HepG2 (cell line): ENCODE measurements around the gene TMEM158. TPM values are rescaled to one million over a fixed set of nuclear protein-coding genes. Genes with fewer than 3 reads are reported as not detected.

Experiments
- EP300 ChIP-seq, 3 experiments: sonication (generic) in 1 of 3; formaldehyde crosslinking in 1 of 3; IDR thresholded peaks; 2 replicates each; pipeline versions ENCODE4 v1.5.1 to v1.6.1; 2011 to 2020; ENCODE audit warnings: low read depth in 2 of 3, low read length in 2 of 3, borderline replicate concordance in 1 of 3, improper control_type of control experiment in 1 of 3, mild to moderate bottlenecking in 1 of 3, missing genetic modification reagents in 1 of 3, moderate library complexity in 1 of 3
- FIP1L1 ChIP-seq: fragments of 200-400 bp; formaldehyde crosslinking; IDR thresholded peaks from 2 replicates; pipeline ENCODE4 v1.6.1; 2018; ENCODE audit warnings: low read depth, mild to moderate bottlenecking, low read length, moderate library complexity, borderline replicate concordance; ENCODE audit not compliant: insufficient read depth
- HDAC6 ChIP-seq: fragments of 200-600 bp; sonication (generic); IDR thresholded peaks from 2 replicates; pipeline ENCODE4 v1.7.0; 2017; ENCODE audit warnings: mild to moderate bottlenecking, antibody characterized with exemption, low read length, low read depth
- MTA1 ChIP-seq: sonication (generic); formaldehyde crosslinking; IDR thresholded peaks from 2 replicates; pipeline ENCODE4 v1.4.0; 2020; ENCODE audit warnings: missing genetic modification reagents, mild to moderate bottlenecking, borderline replicate concordance
- POGZ ChIP-seq: sonication (generic); formaldehyde crosslinking; IDR thresholded peaks from 2 replicates; pipeline ENCODE4 v1.4.0; 2020; ENCODE audit warnings: mild to moderate bottlenecking, missing genetic modification reagents
- PTBP1 ChIP-seq: fragments of 200-400 bp; formaldehyde crosslinking; IDR thresholded peaks from 2 replicates; pipeline ENCODE4 v1.6.1; 2018; ENCODE audit warnings: low read length, low read depth; ENCODE audit not compliant: poor library complexity, severe bottlenecking
- RCOR2 ChIP-seq: IDR thresholded peaks from 2 replicates; pipeline ENCODE4 v1.6.1; 2016; ENCODE audit warnings: missing biosample characterization, missing genetic modification reagents
- SRSF1 ChIP-seq: fragments of 200-400 bp; formaldehyde crosslinking; optimal IDR thresholded peaks from 2 replicates; pipeline ENCODE3; 2017; ENCODE audit warnings: mild to moderate bottlenecking, low read depth, low read length, moderate library complexity
- TCF7L2 ChIP-seq: IDR thresholded peaks from 2 replicates; pipeline ENCODE4 v1.6.1; 2011; ENCODE audit warnings: mild to moderate bottlenecking, low read depth, low read length, moderate library complexity
- ZBTB40 ChIP-seq, 2 experiments: fragments of 450-650 bp in 1 of 2; sonication (generic) in 1 of 2; formaldehyde crosslinking in 1 of 2; IDR thresholded peaks; 2 replicates each; pipeline versions ENCODE4 v1.6.1 to v1.8.0; 2016 to 2022; ENCODE audit warnings: antibody characterized with exemption in 1 of 2, mild to moderate bottlenecking in 1 of 2, missing genetic modification reagents in 1 of 2
- ZFY ChIP-seq: sonication (generic); formaldehyde crosslinking; IDR thresholded peaks from 2 replicates; pipeline ENCODE4 v1.4.0; 2020; ENCODE audit warnings: missing genetic modification reagents
- ZNF180 ChIP-seq: sonication (generic); formaldehyde crosslinking; IDR thresholded peaks from 2 replicates; pipeline ENCODE4 v1.4.0; 2020; ENCODE audit warnings: low read depth, missing genetic modification reagents, borderline replicate concordance
- ZNF33A ChIP-seq: sonication (generic); formaldehyde crosslinking; IDR thresholded peaks from 2 replicates; pipeline ENCODE4 v1.5.1; 2020; ENCODE audit warnings: missing genetic modification reagents, mild to moderate bottlenecking, moderate library complexity, borderline replicate concordance
- ZNF367 ChIP-seq: sonication (generic); formaldehyde crosslinking; IDR thresholded peaks from 2 replicates; pipeline ENCODE4 v1.4.0; 2020; ENCODE audit warnings: missing genetic modification reagents, borderline replicate concordance
- ZNF432 ChIP-seq: sonication (generic); formaldehyde crosslinking; IDR thresholded peaks from 2 replicates; pipeline ENCODE4 v1.5.0; 2020; ENCODE audit warnings: missing genetic modification reagents, mild to moderate bottlenecking, borderline replicate concordance
- ZNF468 ChIP-seq: sonication (generic); formaldehyde crosslinking; IDR thresholded peaks from 2 replicates; pipeline ENCODE4 v1.8.0; 2022; ENCODE audit warnings: mild to moderate bottlenecking, moderate library complexity, missing genetic modification reagents
- ZNF501 ChIP-seq: sonication (generic); formaldehyde crosslinking; IDR thresholded peaks from 2 replicates; pipeline ENCODE4 v1.5.1; 2020; ENCODE audit warnings: mild to moderate bottlenecking, moderate library complexity, missing genetic modification reagents
- ZNF883 ChIP-seq: sonication (generic); formaldehyde crosslinking; IDR thresholded peaks from 2 replicates; pipeline ENCODE4 v1.5.1; 2020; ENCODE audit warnings: mild to moderate bottlenecking, missing genetic modification reagents; ENCODE audit errors: not compliant biosample characterization
- polyA plus RNA-seq, 8 experiments: library from polyadenylated mRNA; depleted of rRNA in 3 of 8; stranded (reverse) in 7 of 8; unstranded in 1 of 8; fragments of >200 nt; fragmentation: Illumina TruSeq in 4 of 8; extraction: Trizol in 4 of 8; gene quantifications; 2 replicates each; pipeline versions ENCODE4 v1.2.1 to v1.2.3, GENCODE V29; 2011 to 2016; ENCODE audit warnings: low read depth in 4 of 8, missing spikeins in 1 of 8, mixed read lengths in 1 of 8; ENCODE audit not compliant: insufficient read depth in 1 of 8
- total RNA-seq, 5 experiments: library from RNA; depleted of rRNA; stranded (reverse); fragments of >200 nt; fragmentation: Illumina TruSeq; extraction: Trizol; gene quantifications; 2 replicates each; pipeline ENCODE4 v1.2.3, GENCODE V29; 2016; ENCODE audit warnings: low read depth in 1 of 5
- TF ChIP-seq, protein P1 (sequence below): IDR thresholded peaks from 2 replicates; pipeline ENCODE4 v1.6.1; 2018; ENCODE audit warnings: missing genetic modification reagents

Gene TMEM158
- total and polyA plus RNA-seq, 2 of the 13 experiments (the other 11 are each of a cell fraction or from before 2014, with no cell fraction given), result 0.13 TPM; not detected in 1

DNA sequence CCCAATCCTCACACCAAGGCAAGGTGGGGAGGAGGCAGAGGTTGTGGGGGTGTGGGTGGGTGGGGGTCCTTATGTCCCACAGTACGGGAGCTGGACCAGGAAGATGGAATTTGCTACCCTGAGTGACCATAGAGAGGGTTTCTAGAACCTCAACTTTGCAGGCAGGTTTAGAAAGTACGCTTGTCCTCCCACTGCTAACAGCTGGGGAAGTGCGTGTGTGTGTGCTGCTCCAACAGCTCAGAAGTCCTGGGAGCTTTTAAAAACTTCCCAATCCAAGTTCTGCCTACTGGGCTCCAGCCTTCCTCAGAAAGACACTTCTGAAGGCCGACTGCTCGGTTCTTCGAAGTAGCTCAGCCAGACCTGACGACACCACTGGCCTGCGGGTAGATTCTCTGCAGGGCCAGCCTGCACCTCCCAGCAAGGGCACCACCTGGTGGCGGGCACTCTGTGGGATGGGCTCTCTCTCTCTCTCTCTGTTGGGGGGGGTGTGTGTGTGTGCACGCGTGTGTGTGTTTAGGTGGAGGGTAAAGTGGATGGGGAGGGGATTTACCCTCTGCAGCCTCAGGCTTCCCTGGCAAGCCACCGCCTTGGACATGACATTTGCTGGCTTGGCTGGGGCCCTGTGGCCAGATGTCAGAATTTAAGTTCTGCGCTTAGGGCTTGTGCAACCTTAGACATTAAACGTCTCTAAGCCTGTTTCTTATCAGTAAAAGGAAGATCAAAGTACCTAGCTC is 15.6 kb downstream of the TMEM158 start (continued):
- no peak for TF ChIP-seq HDAC6
- TF ChIP-seq ZNF33A (CRISPR knock-in tag), result no peak
- peak; percentile 23; the same call in 1 of the 2 replicates for TF ChIP-seq ZNF501
- no peak for TF ChIP-seq ZNF367 (CRISPR knock-in tag)
- TF ChIP-seq SRSF1, result no peak
- TF ChIP-seq FIP1L1, result no peak
- TF ChIP-seq POGZ (CRISPR knock-in tag), result no peak
- TF ChIP-seq PTBP1, result no peak
- TF ChIP-seq ZNF432 (CRISPR knock-in tag), result no peak
- TF ChIP-seq ZNF883 (CRISPR knock-in tag), result peak; percentile 25
- TF ChIP-seq ZNF180, result no peak
- no peak for TF ChIP-seq ZNF468 (CRISPR knock-in tag)
- TF ChIP-seq RCOR2 (CRISPR knock-in tag), result no peak
- TF ChIP-seq, protein P1, sequence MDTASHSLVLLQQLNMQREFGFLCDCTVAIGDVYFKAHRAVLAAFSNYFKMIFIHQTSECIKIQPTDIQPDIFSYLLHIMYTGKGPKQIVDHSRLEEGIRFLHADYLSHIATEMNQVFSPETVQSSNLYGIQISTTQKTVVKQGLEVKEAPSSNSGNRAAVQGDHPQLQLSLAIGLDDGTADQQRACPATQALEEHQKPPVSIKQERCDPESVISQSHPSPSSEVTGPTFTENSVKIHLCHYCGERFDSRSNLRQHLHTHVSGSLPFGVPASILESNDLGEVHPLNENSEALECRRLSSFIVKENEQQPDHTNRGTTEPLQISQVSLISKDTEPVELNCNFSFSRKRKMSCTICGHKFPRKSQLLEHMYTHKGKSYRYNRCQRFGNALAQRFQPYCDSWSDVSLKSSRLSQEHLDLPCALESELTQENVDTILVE (CRISPR knock-in tag), result no peak
- TF ChIP-seq TCF7L2, result no peak
- TF ChIP-seq MTA1 (CRISPR knock-in tag), result no peak
- TF ChIP-seq EP300 (IDR thresholded peaks at IDR 0.05; ENCODE audit: low read depth in 2 of 2, low read length in 2 of 2), result no peak
- no peak for TF ChIP-seq EP300 (CRISPR knock-in tag; IDR thresholded peaks at IDR 0.05; ENCODE audit: borderline replicate concordance)
- TF ChIP-seq ZFY (CRISPR knock-in tag), result no peak
- no peak for TF ChIP-seq ZBTB40 (IDR thresholded peaks at IDR 0.05)
- no peak for TF ChIP-seq ZBTB40 (CRISPR knock-in tag; IDR thresholded peaks at IDR 0.05)
